H1 (cell line): ENCODE data around the gene PLB1. TPM values are rescaled to one million over a fixed set of nuclear protein-coding genes. Genes with fewer than 3 reads are reported as not detected.

ENCODE experiments used
- CTCF ChIA-PET: fragments of 300-600 bp; sonication (Branson Sonifier 250); formaldehyde crosslinking; loops from one replicate; lab custom pipeline; 2021; ENCODE audit not compliant: partially characterized antibody; lab: Charles Lee
- POLR2A ChIA-PET: fragments of 300-600 bp; sonication (Branson Sonifier 250); formaldehyde crosslinking; loops from one replicate; lab custom pipeline; 2021; ENCODE audit warnings: inconsistent platforms; ENCODE audit not compliant: partially characterized antibody; lab: Charles Lee
- DNase-seq, 2 experiments: peaks; one replicate each; pipeline versions ENCODE4 v3.0.0 to v3.0.0-alpha.2; 2010 to 2022; ENCODE audit warnings: low spot score in 2 of 2, low read depth in 1 of 2, mixed read lengths in 1 of 2
- FAIRE-seq: peaks from 2 replicates; lab custom pipeline; 2011; peaks lifted over from hg19 to GRCh38; lab: Jason Lieb, UNC
- H2AFZ ChIP-seq: 2 replicates; pipeline ENCODE4 v1.8.1; 2012; ENCODE audit warnings: low read length, inconsistent platforms
- H2AK5ac ChIP-seq: 2 replicates; pipeline ENCODE4 v1.6.1; 2013; ENCODE audit warnings: low read depth, low read length
- H2BK120ac ChIP-seq: replicated peaks from 2 replicates; pipeline ENCODE3; 2013; ENCODE audit warnings: low read depth, low read length, inconsistent platforms
- H2BK12ac ChIP-seq: 2 replicates; pipeline ENCODE4 v1.6.1; 2013; ENCODE audit warnings: low read depth, low read length
- H2BK15ac ChIP-seq: 2 replicates; pipeline ENCODE4 v1.6.1; 2013; ENCODE audit warnings: low read length
- H2BK20ac ChIP-seq: 2 replicates; pipeline ENCODE4 v1.6.1; 2013; ENCODE audit warnings: low read length
- H2BK5ac ChIP-seq: 2 replicates; pipeline ENCODE4 v1.6.1; 2013; ENCODE audit warnings: low read depth, low read length
- H3K14ac ChIP-seq: 2 replicates; pipeline ENCODE4 v1.6.1; 2013; ENCODE audit warnings: inconsistent platforms; ENCODE audit not compliant: insufficient read length
- H3K18ac ChIP-seq: 2 replicates; pipeline ENCODE4 v1.6.1; 2013; ENCODE audit warnings: low read length; ENCODE audit errors: extremely low read depth
- H3K23ac ChIP-seq: 2 replicates; pipeline ENCODE4 v1.6.1; 2013; ENCODE audit warnings: inconsistent platforms; ENCODE audit not compliant: insufficient read length
- H3K23me2 ChIP-seq: 2 replicates; pipeline ENCODE4 v1.6.1; 2013; ENCODE audit warnings: low read depth, low read length
- H3K27ac ChIP-seq: 2 replicates; pipeline ENCODE4 v1.6.1; 2011; ENCODE audit warnings: low read depth, low read length, inconsistent platforms
- H3K27me3 ChIP-seq, 4 experiments: replicated peaks in 1 of 4; 1 replicate in 1 of 4; 2 replicates in 3 of 4; pipeline versions ENCODE4 v1.6.1 to v1.8.1; 2011 to 2013; ENCODE audit warnings: low read length in 3 of 4, mild to moderate bottlenecking in 3 of 4, inconsistent platforms in 2 of 4, mixed read lengths in 2 of 4, moderate library complexity in 1 of 4; ENCODE audit not compliant: control insufficient read depth in 3 of 4, insufficient read depth in 3 of 4; ENCODE audit errors: extremely low read depth in 1 of 4
- H3K36me3 ChIP-seq, 4 experiments: 2 replicates each; pipeline versions ENCODE4 v1.6.1 to v1.8.1; 2011 to 2013; ENCODE audit warnings: mild to moderate bottlenecking in 4 of 4, low read length in 3 of 4, moderate library complexity in 2 of 4, control low read depth in 1 of 4, inconsistent platforms in 1 of 4; ENCODE audit not compliant: insufficient read depth in 4 of 4, control insufficient read depth in 2 of 4
- H3K4ac ChIP-seq: replicated peaks from 2 replicates; pipeline ENCODE3; 2013; ENCODE audit warnings: low read length, low read depth, mixed read lengths, inconsistent platforms; ENCODE audit not compliant: insufficient read length
- H3K4me1 ChIP-seq, 4 experiments: replicated peaks in 1 of 4; 1 replicate in 1 of 4; 2 replicates in 3 of 4; pipeline versions ENCODE4 v1.6.1 to v1.8.1; 2011 to 2013; ENCODE audit warnings: low read length in 3 of 4, inconsistent platforms in 2 of 4, mixed read lengths in 1 of 4; ENCODE audit not compliant: insufficient read depth in 4 of 4, control insufficient read depth in 3 of 4
- H3K4me2 ChIP-seq, 2 experiments: 2 replicates each; pipeline versions ENCODE4 v1.6.1 to v1.8.1; 2011 to 2013; ENCODE audit warnings: low read depth in 2 of 2, low read length in 2 of 2, control low read depth in 1 of 2, inconsistent platforms in 1 of 2, mild to moderate bottlenecking in 1 of 2; ENCODE audit not compliant: insufficient read depth in 1 of 2
- H3K4me3 ChIP-seq, 4 experiments: fragments of 200-600, 300-600 bp in 1 of 4; sonication (generic), shearing (Covaris generic), sonication (Bioruptor Twin) in 1 of 4; 2 replicates each; pipeline versions ENCODE4 v1.5.1 to v1.8.1; 2011 to 2016; ENCODE audit warnings: low read length in 4 of 4, low read depth in 3 of 4, control low read depth in 2 of 4, inconsistent platforms in 2 of 4, mild to moderate bottlenecking in 2 of 4, mixed read lengths in 1 of 4, moderate library complexity in 1 of 4; ENCODE audit not compliant: insufficient read depth in 2 of 4; ENCODE audit errors: extremely low read depth in 1 of 4
- H3K56ac ChIP-seq: replicated peaks from 2 replicates; pipeline ENCODE3; 2013; ENCODE audit warnings: low read depth, mild to moderate bottlenecking, mixed read lengths, low read length, inconsistent platforms; ENCODE audit not compliant: insufficient read length
- H3K79me1 ChIP-seq: 2 replicates; pipeline ENCODE4 v1.6.1; 2013; ENCODE audit warnings: low read depth, low read length, control low read depth
- H3K79me2 ChIP-seq, 2 experiments: 2 replicates each; pipeline versions ENCODE4 v1.6.1 to v1.8.1; 2012 to 2013; ENCODE audit warnings: low read length in 2 of 2, mild to moderate bottlenecking in 2 of 2, inconsistent platforms in 1 of 2; ENCODE audit not compliant: insufficient read depth in 2 of 2, control insufficient read depth in 1 of 2
- H3K9ac ChIP-seq, 4 experiments: replicated peaks in 1 of 4; 1 replicate in 1 of 4; 2 replicates in 3 of 4; pipeline versions ENCODE4 v1.6.1 to v1.8.1; 2011 to 2013; ENCODE audit warnings: low read depth in 3 of 4, low read length in 3 of 4, control low read depth in 2 of 4, mild to moderate bottlenecking in 2 of 4, moderate library complexity in 2 of 4, inconsistent platforms in 1 of 4; ENCODE audit errors: extremely low read depth in 1 of 4
- H3K9me3 ChIP-seq, 2 experiments: 2 replicates each; pipeline versions ENCODE4 v1.6.1 to v1.8.1; 2012 to 2013; ENCODE audit warnings: mild to moderate bottlenecking in 2 of 2, moderate library complexity in 2 of 2, control low read depth in 1 of 2, inconsistent platforms in 1 of 2, low read depth in 1 of 2, low read length in 1 of 2, mixed read lengths in 1 of 2; ENCODE audit not compliant: insufficient read depth in 2 of 2
- H4K20me1 ChIP-seq, 2 experiments: replicated peaks in 1 of 2; 2 replicates each; pipeline versions ENCODE3 to v1.8.1; 2011 to 2013; ENCODE audit warnings: inconsistent platforms in 2 of 2, low read length in 2 of 2, mild to moderate bottlenecking in 1 of 2; ENCODE audit not compliant: insufficient read depth in 2 of 2, control insufficient read depth in 1 of 2
- H4K5ac ChIP-seq: 2 replicates; pipeline ENCODE4 v1.6.1; 2013; ENCODE audit warnings: low read length, low read depth, mixed read lengths, inconsistent platforms; ENCODE audit not compliant: insufficient read length
- H4K8ac ChIP-seq: 2 replicates; pipeline ENCODE4 v1.8.0; 2013; ENCODE audit warnings: mild to moderate bottlenecking, moderate library complexity, low read length, inconsistent platforms; ENCODE audit not compliant: insufficient read depth; ENCODE audit errors: extremely low read depth
- H4K91ac ChIP-seq: replicated peaks from 2 replicates; pipeline ENCODE3; 2013; ENCODE audit warnings: low read length, mixed read lengths, inconsistent platforms; ENCODE audit not compliant: insufficient read length
- ASH2L ChIP-seq: fragments of 200-600, 300-600 bp; sonication (generic); IDR thresholded peaks from one replicate; pipeline ENCODE4 v1.7.1; 2017; ENCODE audit warnings: low read length
- CREB1 ChIP-seq: IDR thresholded peaks from 2 replicates; pipeline ENCODE4 v1.6.1; 2012; ENCODE audit warnings: inconsistent platforms
- FOSL1 ChIP-seq: IDR thresholded peaks from 2 replicates; pipeline ENCODE4 v1.6.1; 2011; ENCODE audit warnings: mild to moderate bottlenecking, low read depth, low read length, moderate library complexity; ENCODE audit not compliant: insufficient read depth
- GABPA ChIP-seq: IDR thresholded peaks from 2 replicates; pipeline ENCODE4 v1.6.1; 2011; ENCODE audit warnings: mild to moderate bottlenecking, low read length, moderate library complexity, borderline replicate concordance; ENCODE audit not compliant: insufficient read depth
- KDM5A ChIP-seq: fragments of 200-600 bp; IDR thresholded peaks from 2 replicates; pipeline ENCODE4 v1.7.1; 2012; ENCODE audit warnings: mild to moderate bottlenecking, low read length, inconsistent platforms, mixed read lengths
- RAD21 ChIP-seq, 2 experiments: IDR thresholded peaks in 1 of 2; conservative IDR thresholded peaks in 1 of 2; 2 replicates each; pipeline ENCODE4 v1.6.1; 2011; ENCODE audit warnings: low read depth in 2 of 2, low read length in 2 of 2, improper control_type of control experiment in 1 of 2, inconsistent platforms in 1 of 2, mild to moderate bottlenecking in 1 of 2, moderate library complexity in 1 of 2
- RNF2 ChIP-seq: fragments of 200-900, 300-1000 bp; sonication (generic); IDR thresholded peaks from 2 replicates; pipeline ENCODE4 v1.7.1; 2016; ENCODE audit warnings: borderline replicate concordance, low read depth, mild to moderate bottlenecking, antibody characterized with exemption, low read length; ENCODE audit not compliant: poor library complexity, severe bottlenecking; ENCODE audit errors: missing control alignments
- SP1 ChIP-seq: IDR thresholded peaks from 2 replicates; pipeline ENCODE4 v1.6.1; 2011; ENCODE audit warnings: low read depth, low read length
- TAF7 ChIP-seq: optimal IDR thresholded peaks from 2 replicates; pipeline ENCODE3; 2011; ENCODE audit warnings: low read depth, mild to moderate bottlenecking, inconsistent platforms, low read length, moderate library complexity, borderline replicate concordance
- TBP ChIP-seq: IDR thresholded peaks from 2 replicates; pipeline ENCODE4 v1.6.1; 2011; ENCODE audit warnings: low read depth, low read length, improper control_type of control experiment
- WGBS, 2 experiments: shearing (Covaris generic) in 1 of 2; methylation state at CpG; one replicate each; pipeline versions ENCODE4 v1.1.6 to v1.1.7; 2013 to 2015; ENCODE audit warnings: low lambda C conversion rate in 2 of 2, mixed read lengths in 2 of 2, inconsistent platforms in 1 of 2, low coverage in 1 of 2, missing lambda C conversion rate in 1 of 2; ENCODE audit not compliant: insufficient replicate concordance in 2 of 2, insufficient coverage in 1 of 2, insufficient read length in 1 of 2; ENCODE audit errors: extremely low coverage in 1 of 2, missing lambda C conversion rate in 1 of 2; 5-methylcytosine and 5-hydroxymethylcytosine counted together
- polyA plus RNA-seq, 7 experiments: library from polyadenylated mRNA; depleted of rRNA in 3 of 7; stranded (reverse) in 5 of 7; unstranded in 2 of 7; fragments of >200 nt in 5 of 7; fragments of 200-250 nt in 2 of 7; gene quantifications; 1 replicate in 5 of 7; 2 replicates in 1 of 7; 4 replicates in 1 of 7; pipeline versions ENCODE4 v1.2.1 to v1.2.3, GENCODE V29; 2011 to 2013; ENCODE audit warnings: missing spikeins in 2 of 7, mixed read lengths in 2 of 7
- total RNA-seq: library from RNA; stranded (reverse); fragmentation: NEBNext Ultra II Directional; extraction: Animal tissue kit (Norgen Biotek cat#: 25700); gene quantifications from 2 replicates; pipeline ENCODE4 v1.2.1, GENCODE V29; 2021
- TF ChIP-seq, protein P1 (sequence below): IDR thresholded peaks from 2 replicates; pipeline ENCODE4 v1.6.1; 2012; ENCODE audit warnings: inconsistent platforms

The PLB1 gene
- total and polyA plus RNA-seq, 2 of the 8 experiments (the other 6 are each of a cell fraction or from before 2014, with no cell fraction given) = 0.20 to 0.36 TPM

DNA sequence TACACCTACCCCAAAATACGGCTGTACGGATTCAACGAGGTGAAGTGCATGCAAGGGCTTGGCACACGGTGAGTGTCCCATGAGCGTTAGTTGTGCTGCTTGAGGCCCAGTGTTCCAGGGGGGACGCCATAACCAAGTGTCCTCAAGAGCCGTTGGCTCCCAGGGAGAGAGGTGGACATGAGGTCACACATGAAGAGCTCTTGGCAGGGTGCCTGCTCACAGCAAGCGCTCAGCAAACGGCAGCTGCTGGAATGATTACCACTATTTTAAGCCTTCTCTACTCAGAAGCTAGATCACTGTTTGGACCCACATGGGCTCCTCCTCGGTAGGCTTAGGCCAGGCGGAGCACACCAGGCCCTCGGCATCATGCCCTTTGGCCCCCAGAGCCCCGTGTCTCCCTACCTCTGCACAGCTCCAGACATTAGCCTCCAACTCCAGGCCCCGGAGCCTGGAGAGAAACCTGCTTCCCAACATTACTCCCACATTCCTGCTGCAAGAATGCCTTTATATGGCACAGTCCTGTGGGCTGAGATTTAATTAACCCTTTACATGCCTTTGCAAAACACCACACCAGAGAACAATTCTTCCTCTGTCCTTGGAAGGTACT lies 187.3 kb downstream of the PLB1 start:
- Histone ChIP-seq H3K23me2 (no peaks in the 10 kb centered on the region), H3K9me3 (no peaks in the 10 kb centered on the region), H3K23ac (no peak overlapping the region), H2BK5ac (no peak overlapping the region), H2BK12ac (peak overlapping the region; percentile 89; the same call in 1 of the 2 replicates), H3K27ac (peak overlapping the region; percentile 9; the same call in 1 of the 2 replicates), H3K4me3 (no peak overlapping the region), H3K18ac (peak overlapping the region; percentile 25; the same call in 1 of the 2 replicates), H2AK5ac (no peak overlapping the region), H4K20me1 (no peaks in the 10 kb centered on the region), H3K56ac (no peak overlapping the region), H3K4me1 (peaks cover 10 to 15% (median 13%) of the 10 kb centered on the region in 4 experiments), H2BK15ac (no peak overlapping the region), H3K27me3 (no peaks in the 10 kb centered on the region), H2BK120ac (no peak overlapping the region), H2AFZ (no peak overlapping the region; the same call in 1 of the 2 replicates), H3K36me3 (no peaks in the 10 kb centered on the region), H2BK20ac (peak overlapping the region; percentile 88; the same call in 1 of the 2 replicates), H3K79me1 (no peaks in the 10 kb centered on the region), H3K4ac (no peak overlapping the region), H3K9ac (no peak overlapping the region), H3K4me2 (peak overlapping the region; percentile 13 to 62; a peak in 2 of 4 replicates), H4K8ac (no peak overlapping the region), H4K91ac (no peak overlapping the region), H4K5ac (no peak overlapping the region), H3K14ac (no peak overlapping the region), H3K79me2 (no peaks in the 10 kb centered on the region)
- ChIA-PET POLR2A (interaction anchor here (1.7 to 2.1 kb wide), 4 partner anchors 12 to 69 kb away, joined by 5 to 8 read pairs (median 7); partner anchors contain the start of gene PPP1CB), CTCF (interaction anchor here (1.0 to 1.9 kb wide), 10 partner anchors 10 to 88 kb away, joined by 3 to 7 read pairs (median 3); no protein-coding TSS in a partner anchor)
- 84% methylated on average over 14 of the region's 14 CpGs; no CpG with 5 or more reads in 1 of the 2 experiments for WGBS, 2 experiments
- DNase-seq (peak in 1 of 2 experiments; percentile 48), FAIRE-seq (no peak)
- TF ChIP-seq CREB1 (no peak), TBP (peak; percentile 38; the same call in 1 of the 2 replicates), FOSL1 (no peak), RAD21 (IDR thresholded peaks at IDR 0.05 in 1 of 2, conservative IDR thresholded peaks at IDR 0.05 in 1 of 2; ENCODE audit: low read depth in 2 of 2, low read length in 2 of 2) (0 out of 4 replicates have a peak, but pooled peaks of 1 of the 2 experiments have one; percentile 12), RNF2 (no peak), SP1 (peak; percentile 84; the same call in 1 of the 2 replicates), GABPA (no peak), ASH2L (peak; percentile 89), KDM5A (no peak), TAF7 (no peak)
- TF ChIP-seq, protein P1, sequence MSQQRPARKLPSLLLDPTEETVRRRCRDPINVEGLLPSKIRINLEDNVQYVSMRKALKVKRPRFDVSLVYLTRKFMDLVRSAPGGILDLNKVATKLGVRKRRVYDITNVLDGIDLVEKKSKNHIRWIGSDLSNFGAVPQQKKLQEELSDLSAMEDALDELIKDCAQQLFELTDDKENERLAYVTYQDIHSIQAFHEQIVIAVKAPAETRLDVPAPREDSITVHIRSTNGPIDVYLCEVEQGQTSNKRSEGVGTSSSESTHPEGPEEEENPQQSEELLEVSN = peak; percentile 44
